Loucy (cell line): ENCODE results near the gene AFF3.

Source experiments
- EZH2phosphoT487 ChIP-seq: fragments of 200-600 bp; IDR thresholded peaks from 2 replicates; pipeline ENCODE4 v1.6.1; 2018; ENCODE audit warnings: antibody characterized with exemption, mild to moderate bottlenecking, moderate library complexity, borderline replicate concordance
- TF ChIP-seq, protein P1 (sequence below): fragments of 200-600 bp; sonication (generic); conservative IDR thresholded peaks from 2 replicates; pipeline ENCODE4 v1.5.1; 2014; ENCODE audit warnings: mild to moderate bottlenecking, antibody characterized with exemption, low read length

DNA sequence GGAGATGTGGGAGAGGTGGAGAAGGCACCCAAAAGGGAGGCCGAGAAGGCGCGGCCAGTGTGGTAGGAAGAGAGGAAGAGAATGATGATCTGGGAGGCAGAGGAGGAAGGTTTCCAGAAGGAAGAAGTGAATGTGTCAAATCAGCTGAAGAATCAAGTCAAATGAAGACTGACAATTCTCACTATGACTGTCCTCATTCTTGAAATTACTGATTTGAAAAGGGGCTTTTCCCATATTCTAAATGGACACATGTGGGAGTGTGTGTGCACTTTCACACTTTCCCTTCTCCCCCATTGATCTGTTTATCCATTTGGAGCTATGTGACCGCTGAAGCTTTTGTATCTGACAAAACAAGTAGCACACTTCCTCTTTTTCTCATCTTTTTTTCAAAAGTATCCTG, 6.1 kb downstream of the AFF3 start:
- TF ChIP-seq, protein P1, sequence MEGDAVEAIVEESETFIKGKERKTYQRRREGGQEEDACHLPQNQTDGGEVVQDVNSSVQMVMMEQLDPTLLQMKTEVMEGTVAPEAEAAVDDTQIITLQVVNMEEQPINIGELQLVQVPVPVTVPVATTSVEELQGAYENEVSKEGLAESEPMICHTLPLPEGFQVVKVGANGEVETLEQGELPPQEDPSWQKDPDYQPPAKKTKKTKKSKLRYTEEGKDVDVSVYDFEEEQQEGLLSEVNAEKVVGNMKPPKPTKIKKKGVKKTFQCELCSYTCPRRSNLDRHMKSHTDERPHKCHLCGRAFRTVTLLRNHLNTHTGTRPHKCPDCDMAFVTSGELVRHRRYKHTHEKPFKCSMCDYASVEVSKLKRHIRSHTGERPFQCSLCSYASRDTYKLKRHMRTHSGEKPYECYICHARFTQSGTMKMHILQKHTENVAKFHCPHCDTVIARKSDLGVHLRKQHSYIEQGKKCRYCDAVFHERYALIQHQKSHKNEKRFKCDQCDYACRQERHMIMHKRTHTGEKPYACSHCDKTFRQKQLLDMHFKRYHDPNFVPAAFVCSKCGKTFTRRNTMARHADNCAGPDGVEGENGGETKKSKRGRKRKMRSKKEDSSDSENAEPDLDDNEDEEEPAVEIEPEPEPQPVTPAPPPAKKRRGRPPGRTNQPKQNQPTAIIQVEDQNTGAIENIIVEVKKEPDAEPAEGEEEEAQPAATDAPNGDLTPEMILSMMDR: no peak
- TF ChIP-seq EZH2phosphoT487: no peak
